A673 (cell line): Measurements from ENCODE around the gene MAP2.

ENCODE experiments used
- CTCF ChIP-seq: fragments of 300-800, 200-600 bp; sonication (generic); conservative IDR thresholded peaks from 2 replicates; pipeline ENCODE4 v1.5.1; 2017; ENCODE audit warnings: low read depth, mild to moderate bottlenecking, antibody characterized with exemption, low read length, moderate library complexity, mixed read lengths
- EZH2 ChIP-seq: fragments of 200-600 bp; sonication (generic); IDR thresholded peaks from 2 replicates; pipeline ENCODE4 v1.6.1; 2017; ENCODE audit warnings: borderline replicate concordance, low read depth, mild to moderate bottlenecking, mixed read lengths, antibody characterized with exemption, low read length; ENCODE audit not compliant: poor library complexity, severe bottlenecking

GRCh38 chr2:209508255-209508654 is 84.4 kb downstream of the MAP2 start:
- TF ChIP-seq CTCF (no peak), EZH2 (no peak)
